BLaER1 treated with 17β-estradiol and CSF1 and Interleukin-3, amounts not matched to agents 10 nM and 100 nM (cell line): ENCODE measurements around the gene SLC39A11.

Source experiments
- H3K27ac ChIP-seq, 11 experiments: shearing (Covaris generic); formaldehyde crosslinking; 2 replicates each; pipeline ENCODE4 v1.8.1; 2022
- H3K27me3 ChIP-seq, 11 experiments: shearing (Covaris generic); formaldehyde crosslinking; 2 replicates each; pipeline ENCODE4 v1.8.1; 2022
- H3K36me3 ChIP-seq, 11 experiments: shearing (Covaris generic); formaldehyde crosslinking; 2 replicates each; pipeline ENCODE4 v1.8.1; 2022
- H3K4me1 ChIP-seq, 10 experiments: shearing (Covaris generic); formaldehyde crosslinking; 2 replicates each; pipeline ENCODE4 v1.8.1; 2022
- H3K4me2 ChIP-seq, 11 experiments: shearing (Covaris generic); formaldehyde crosslinking; 2 replicates each; pipeline ENCODE4 v1.8.1; 2022
- H3K4me3 ChIP-seq, 10 experiments: shearing (Covaris generic); formaldehyde crosslinking; 2 replicates each; pipeline ENCODE4 v1.8.1; 2022
- H3K9ac ChIP-seq, 11 experiments: shearing (Covaris generic); formaldehyde crosslinking; 2 replicates each; pipeline ENCODE4 v1.8.1; 2022
- H3K9me3 ChIP-seq, 11 experiments: shearing (Covaris generic); formaldehyde crosslinking; replicated peaks in 1 of 11; 2 replicates each; pipeline ENCODE4 v1.8.1; 2022
- H4K20me1 ChIP-seq, 11 experiments: shearing (Covaris generic); formaldehyde crosslinking; 2 replicates each; pipeline ENCODE4 v1.8.1; 2022
- Cebpa-rat ChIP-seq, 11 experiments: shearing (Covaris generic); IDR thresholded peaks; 2 replicates each; pipeline ENCODE4 v1.8.1; 2022

Gene SLC39A11

GRCh38 chr17:73092523-73093135 is at the start of gene SLC39A11:
SLC39A11 (minus strand) TSS chr17:73092688; CDS start chr17:73088764, 3,924 bp downstream.
- peaks cover 30 to 60% (median 46%) of the 10 kb centered on the region in 10 experiments for H3K4me1 ChIP-seq
- no peaks in the 10 kb centered on the region for H3K9me3 ChIP-seq
- peak within 1 kb of the TSS in 10 of 11 experiments; percentile 44 to 81 (median 76); a peak in 19 of 22 replicates for H3K27ac ChIP-seq
- peak within 1 kb of the TSS; percentile 69 to 84 (median 78) for H3K9ac ChIP-seq
- peak within 1 kb of the TSS; percentile 90 to 100 (median 98) for H3K4me2 ChIP-seq
- TF ChIP-seq Cebpa-rat (IDR thresholded peaks at IDR 0.05) = no peak
- peaks cover 0 to 6% (median 0%) of the 10 kb centered on the region in 11 experiments; a peak in 1 of 22 replicates for H4K20me1 ChIP-seq
- H3K4me3 ChIP-seq = peak within 1 kb of the TSS; percentile 63 to 80 (median 71)
- no peaks in the 10 kb centered on the region for H3K27me3 ChIP-seq
- peaks cover 3 to 16% (median 10%) of the 10 kb centered on the region in 11 experiments; a peak in 19 of 22 replicates for H3K36me3 ChIP-seq

GRCh38 chr17:73141411-73141810 is 48.9 kb upstream of the SLC39A11 start:
- H3K27me3 ChIP-seq = no peaks in the 10 kb centered on the region
- peaks cover 28 to 68% (median 39%) of the 10 kb centered on the region in 11 experiments for H3K9me3 ChIP-seq
- peaks cover 0 to 19% (median 9%) of the 10 kb centered on the region in 11 experiments; a peak in 10 of 22 replicates for H3K36me3 ChIP-seq
- peak overlapping the region in 3 of 11 experiments; percentile 64 to 83 (median 75); a peak in 7 of 22 replicates for H3K4me2 ChIP-seq
- H3K4me1 ChIP-seq = peaks cover 14 to 50% (median 30%) of the 10 kb centered on the region in 10 experiments
- H4K20me1 ChIP-seq = no peaks in the 10 kb centered on the region
- no peak overlapping the region for H3K4me3 ChIP-seq
- no peak for TF ChIP-seq Cebpa-rat (IDR thresholded peaks at IDR 0.05)
- H3K27ac ChIP-seq = peak overlapping the region in 2 of 11 experiments; percentile 22 to 80; a peak in 4 of 22 replicates
- no peak overlapping the region for H3K9ac ChIP-seq

- peaks cover 14 to 49% (median 28%) of the 10 kb centered on the region in 10 experiments for H3K4me1 ChIP-seq
Measured at GRCh38 chr17:73140566-73140965, 48.1 kb upstream of the SLC39A11 start.

GRCh38 chr17:73139296-73139695 is 46.8 kb upstream of the SLC39A11 start:
- no peaks in the 10 kb centered on the region for H3K27me3 ChIP-seq

More at GRCh38 chr17:73140566-73140965, 48.1 kb upstream of the SLC39A11 start:
- no peak overlapping the region for H3K9ac ChIP-seq
- no peaks in the 10 kb centered on the region for H3K27me3 ChIP-seq
- peaks cover 0 to 19% (median 9%) of the 10 kb centered on the region in 11 experiments; a peak in 10 of 22 replicates for H3K36me3 ChIP-seq
- no peaks in the 10 kb centered on the region for H4K20me1 ChIP-seq
- H3K4me2 ChIP-seq = peak overlapping the region in 3 of 11 experiments; percentile 40 to 75 (median 64); a peak in 4 of 22 replicates
- H3K4me3 ChIP-seq = no peak overlapping the region
- TF ChIP-seq Cebpa-rat (IDR thresholded peaks at IDR 0.05) = no peak
- H3K27ac ChIP-seq = peak overlapping the region in 1 of 11 experiments; percentile 36; a peak in 1 of 22 replicates
- peaks cover 20 to 60% (median 31%) of the 10 kb centered on the region in 11 experiments for H3K9me3 ChIP-seq

GRCh38 chr17:73138541-73139138 is 46.2 kb upstream of the SLC39A11 start:
- Histone ChIP-seq H3K36me3 (0 out of 22 replicates have a peak, but pooled peaks cover 0 to under 1% (median 0%) of the 10 kb centered on the region in 11 experiments), H3K9ac (no peak overlapping the region), H4K20me1 (no peaks in the 10 kb centered on the region), H3K27ac (no peak overlapping the region), H3K9me3 (peaks cover 4 to 49% (median 19%) of the 10 kb centered on the region in 11 experiments), H3K4me2 (no peak overlapping the region), H3K27me3 (no peaks in the 10 kb centered on the region), H3K4me3 (no peak overlapping the region), H3K4me1 (peaks cover 19 to 37% (median 28%) of the 10 kb centered on the region in 10 experiments)
- no peak for TF ChIP-seq Cebpa-rat (IDR thresholded peaks at IDR 0.05)

More at GRCh38 chr17:73139296-73139695, 46.8 kb upstream of the SLC39A11 start:
- Histone ChIP-seq H4K20me1 (no peaks in the 10 kb centered on the region), H3K4me1 (peaks cover 20 to 39% (median 30%) of the 10 kb centered on the region in 10 experiments), H3K4me2 (no peak overlapping the region), H3K9ac (no peak overlapping the region), H3K4me3 (no peak overlapping the region), H3K27ac (no peak overlapping the region), H3K9me3 (peaks cover 10 to 52% (median 20%) of the 10 kb centered on the region in 11 experiments), H3K36me3 (peaks cover 0 to 7% (median 0%) of the 10 kb centered on the region in 11 experiments; a peak in 7 of 22 replicates)
- TF ChIP-seq Cebpa-rat (IDR thresholded peaks at IDR 0.05) = no peak

GRCh38 chr17:73137376-73137775 is 44.9 kb upstream of the SLC39A11 start:
- peaks cover 19 to 32% (median 25%) of the 10 kb centered on the region in 10 experiments for H3K4me1 ChIP-seq
- H3K4me2 ChIP-seq = no peak overlapping the region
- no peak overlapping the region for H3K4me3 ChIP-seq
- H3K9ac ChIP-seq = no peak overlapping the region
- no peaks in the 10 kb centered on the region for H4K20me1 ChIP-seq
- peaks cover 0 to 38% (median 11%) of the 10 kb centered on the region in 11 experiments; a peak in 17 of 22 replicates for H3K9me3 ChIP-seq
- no peaks in the 10 kb centered on the region for H3K27me3 ChIP-seq
- H3K36me3 ChIP-seq = no peaks in the 10 kb centered on the region
- H3K27ac ChIP-seq = no peak overlapping the region
- TF ChIP-seq Cebpa-rat (IDR thresholded peaks at IDR 0.05) = no peak

GRCh38 chr17:73135766-73136165 is 43.3 kb upstream of the SLC39A11 start:
- peaks cover 15 to 39% (median 31%) of the 10 kb centered on the region in 10 experiments for H3K4me1 ChIP-seq
- H3K4me3 ChIP-seq = no peak overlapping the region
- H3K27ac ChIP-seq = no peak overlapping the region
- TF ChIP-seq Cebpa-rat (IDR thresholded peaks at IDR 0.05) = no peak
- H3K9ac ChIP-seq = no peak overlapping the region
- H3K27me3 ChIP-seq = no peaks in the 10 kb centered on the region
- no peaks in the 10 kb centered on the region for H3K36me3 ChIP-seq
- peaks cover 0 to 24% (median 10%) of the 10 kb centered on the region in 11 experiments; a peak in 16 of 22 replicates for H3K9me3 ChIP-seq
- no peaks in the 10 kb centered on the region for H4K20me1 ChIP-seq
- H3K4me2 ChIP-seq = no peak overlapping the region

GRCh38 chr17:73133911-73134649 is 41.6 kb upstream of the SLC39A11 start:
- H3K9ac ChIP-seq = no peak overlapping the region
- H3K4me1 ChIP-seq = peaks cover 12 to 40% (median 32%) of the 10 kb centered on the region in 10 experiments; a peak in 19 of 20 replicates
- TF ChIP-seq Cebpa-rat (IDR thresholded peaks at IDR 0.05) = no peak
- no peak overlapping the region; a peak in 1 of 20 replicates for H3K4me3 ChIP-seq
- H3K27ac ChIP-seq = no peak overlapping the region
- H3K4me2 ChIP-seq = peak overlapping the region in 5 of 11 experiments; percentile 7 to 31 (median 17); a peak in 6 of 22 replicates
- H3K9me3 ChIP-seq = peaks cover 0 to 18% (median 10%) of the 10 kb centered on the region in 11 experiments; a peak in 16 of 22 replicates
- no peaks in the 10 kb centered on the region for H4K20me1 ChIP-seq
- no peaks in the 10 kb centered on the region for H3K27me3 ChIP-seq
- H3K36me3 ChIP-seq = no peaks in the 10 kb centered on the region
